Fibroblast of mammary gland (primary cell): Measurements from ENCODE around the gene SECISBP2.

ENCODE experiments used
- DNase-seq: peaks from one replicate; pipeline ENCODE4 v3.0.0-alpha.2; 2010; ENCODE audit warnings: low read depth
- H3K4me3 ChIP-seq: 2 replicates; pipeline ENCODE4 v1.5.1; 2011; ENCODE audit warnings: low read depth, mild to moderate bottlenecking, low read length, moderate library complexity; ENCODE audit not compliant: control insufficient read depth
- TF ChIP-seq, protein P1 (sequence below): conservative IDR thresholded peaks from 2 replicates; pipeline ENCODE4 v1.5.1; 2011; ENCODE audit warnings: low read depth, low read length, inconsistent platforms; ENCODE audit not compliant: control insufficient read depth, insufficient read depth

The SECISBP2 gene

GRCh38 chr9:89354471-89354870 is 36.2 kb downstream of the SECISBP2 start:
- no peak for DNase-seq
- no peak overlapping the region for H3K4me3 ChIP-seq
- TF ChIP-seq, protein P1, sequence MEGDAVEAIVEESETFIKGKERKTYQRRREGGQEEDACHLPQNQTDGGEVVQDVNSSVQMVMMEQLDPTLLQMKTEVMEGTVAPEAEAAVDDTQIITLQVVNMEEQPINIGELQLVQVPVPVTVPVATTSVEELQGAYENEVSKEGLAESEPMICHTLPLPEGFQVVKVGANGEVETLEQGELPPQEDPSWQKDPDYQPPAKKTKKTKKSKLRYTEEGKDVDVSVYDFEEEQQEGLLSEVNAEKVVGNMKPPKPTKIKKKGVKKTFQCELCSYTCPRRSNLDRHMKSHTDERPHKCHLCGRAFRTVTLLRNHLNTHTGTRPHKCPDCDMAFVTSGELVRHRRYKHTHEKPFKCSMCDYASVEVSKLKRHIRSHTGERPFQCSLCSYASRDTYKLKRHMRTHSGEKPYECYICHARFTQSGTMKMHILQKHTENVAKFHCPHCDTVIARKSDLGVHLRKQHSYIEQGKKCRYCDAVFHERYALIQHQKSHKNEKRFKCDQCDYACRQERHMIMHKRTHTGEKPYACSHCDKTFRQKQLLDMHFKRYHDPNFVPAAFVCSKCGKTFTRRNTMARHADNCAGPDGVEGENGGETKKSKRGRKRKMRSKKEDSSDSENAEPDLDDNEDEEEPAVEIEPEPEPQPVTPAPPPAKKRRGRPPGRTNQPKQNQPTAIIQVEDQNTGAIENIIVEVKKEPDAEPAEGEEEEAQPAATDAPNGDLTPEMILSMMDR: no peak

DNA sequence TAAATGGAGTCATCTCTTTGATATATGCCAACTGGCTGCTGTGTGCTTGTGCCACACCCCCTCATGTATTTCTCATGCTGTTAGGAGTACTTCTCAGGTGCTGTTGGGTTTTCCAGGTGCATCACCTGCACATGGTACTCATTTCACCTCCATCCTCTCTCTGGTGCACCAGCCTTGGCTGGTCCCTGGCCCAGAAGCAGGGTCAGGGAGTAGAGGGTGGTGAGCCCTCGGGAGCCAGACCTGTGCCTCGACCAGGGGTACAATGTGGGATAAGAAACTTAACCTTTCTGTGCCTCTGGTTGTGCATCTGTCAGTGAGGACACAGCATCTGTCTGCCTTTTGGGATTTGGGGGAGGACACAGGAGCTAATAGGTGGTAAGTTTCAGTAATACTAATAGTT is 38.5 kb downstream of the SECISBP2 start:
- DNase-seq: no peak
- TF ChIP-seq, protein P1: no peak
- H3K4me3 ChIP-seq: no peak overlapping the region

GRCh38 chr9:89357331-89358197 is 39.3 kb downstream of the SECISBP2 start:
- no peak for DNase-seq
- TF ChIP-seq, protein P1: no peak
- H3K4me3 ChIP-seq: no peak overlapping the region

DNA sequence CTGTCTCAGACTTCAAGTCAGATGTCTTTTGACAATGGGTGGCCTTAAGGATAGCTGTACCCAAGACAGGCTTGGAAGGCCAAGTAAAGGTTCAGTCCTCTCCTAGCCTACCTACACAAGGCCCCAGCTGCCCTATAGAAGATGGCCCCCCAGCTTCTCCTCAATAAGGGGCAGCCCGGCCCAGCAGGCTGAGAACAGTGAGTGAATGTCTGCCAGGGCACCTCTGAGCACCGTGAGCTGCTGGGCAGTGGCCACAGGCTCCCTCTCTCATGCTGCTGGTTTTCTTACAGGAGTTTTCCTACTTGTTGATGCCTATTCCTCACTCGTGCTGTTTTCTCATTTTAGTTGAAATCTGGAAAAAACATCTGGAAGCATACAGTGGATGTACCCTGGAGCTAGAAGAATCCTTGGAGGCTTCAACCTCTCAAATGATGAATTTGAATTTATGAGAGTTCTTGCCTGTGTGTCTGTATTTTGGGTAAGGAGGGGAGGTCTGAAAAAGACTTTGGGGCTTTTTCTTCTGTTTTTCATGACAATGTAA is 40.1 kb downstream of the SECISBP2 start:
- TF ChIP-seq, protein P1: no peak

DNA sequence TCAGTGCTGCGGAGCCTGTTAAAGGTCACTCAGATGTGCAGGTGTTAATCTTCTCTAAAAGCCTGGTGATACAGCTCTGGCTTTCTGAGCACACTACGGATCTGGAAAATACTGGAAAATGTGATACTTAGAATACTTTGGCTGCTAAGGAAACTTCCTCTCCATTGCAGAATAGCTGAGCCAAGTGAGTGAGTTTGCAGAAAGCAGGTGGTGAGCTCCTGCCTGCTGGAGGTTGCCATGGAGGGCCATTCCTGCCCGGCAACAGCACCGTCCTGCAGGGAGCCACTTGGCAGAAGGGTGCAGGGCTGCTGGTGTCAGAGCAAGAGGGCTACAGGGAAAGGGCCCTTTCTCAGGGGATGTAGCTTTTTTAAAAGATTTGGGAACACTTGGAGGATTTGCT is 40.7 kb downstream of the SECISBP2 start:
- TF ChIP-seq, protein P1: no peak
- no peak overlapping the region for H3K4me3 ChIP-seq
- no peak for DNase-seq

More for the DNA sequence above, 40.1 kb downstream of the SECISBP2 start:
- no peak for DNase-seq
- H3K4me3 ChIP-seq: no peak overlapping the region

GRCh38 chr9:89359751-89360261 is 41.5 kb downstream of the SECISBP2 start:
- no peak overlapping the region for H3K4me3 ChIP-seq
- TF ChIP-seq, protein P1: no peak

More at GRCh38 chr9:89359751-89360261, 41.5 kb downstream of the SECISBP2 start:
- peak; percentile 65 for DNase-seq
